GM12801 (cell line): ENCODE measurements around the gene POFUT2.

ENCODE experiments used
- CTCF ChIP-seq: IDR thresholded peaks from one replicate; pipeline ENCODE4 v1.5.1; 2011; ENCODE audit warnings: control low read depth; ENCODE audit not compliant: insufficient read length; ENCODE audit errors: extremely low read depth

POFUT2 gene

GRCh38 chr21:45318556-45319404 lies 31.1 kb upstream of the POFUT2 start:
- no peak for TF ChIP-seq CTCF

GRCh38 chr21:45318146-45318555 lies 30.5 kb upstream of the POFUT2 start:
- TF ChIP-seq CTCF: no peak

GRCh38 chr21:45317398-45318145 lies 29.9 kb upstream of the POFUT2 start:
- TF ChIP-seq CTCF: no peak

GRCh38 chr21:45316871-45317397 lies 29.2 kb upstream of the POFUT2 start:
- TF ChIP-seq CTCF: no peak

GRCh38 chr21:45313682-45314081 lies 26.0 kb upstream of the POFUT2 start:
- TF ChIP-seq CTCF: no peak

- TF ChIP-seq CTCF: no peak
Measured at GRCh38 chr21:45313015-45313414, 25.3 kb upstream of the POFUT2 start.

DNA sequence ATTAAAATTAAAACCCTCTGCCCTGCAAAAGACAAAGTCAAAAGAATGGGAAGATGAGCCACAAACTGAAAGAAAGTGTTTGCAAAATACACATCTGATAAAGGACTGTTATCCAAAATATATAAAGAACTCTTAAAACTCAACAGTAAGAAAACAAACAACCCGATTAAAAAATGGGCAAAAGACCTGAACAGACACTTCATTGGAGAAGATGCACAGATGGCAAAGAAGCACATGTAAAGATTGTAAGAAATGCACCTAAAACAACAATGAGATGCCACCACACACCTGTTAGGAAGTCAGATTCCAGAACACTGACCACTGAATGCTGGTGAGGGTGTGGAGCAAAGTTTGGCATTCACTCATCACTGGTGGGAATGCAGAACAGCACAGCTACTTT lies 24.6 kb upstream of the POFUT2 start:
- TF ChIP-seq CTCF: no peak
